Stimulated activated naive CD8-positive, alpha-beta T cell treated with anti-CD3 and anti-CD28 coated beads, Interleukin-15, Interleukin-2, amounts not matched to agents 100 ng/mL and 50 ng/mL, for 24 hours (primary cell): ENCODE results near the gene NCKAP1.
"Not testable (repeated sequence)": the region's sequence is repeated elsewhere in the genome, so short reads cannot be mapped to it uniquely, and the experiment has no call there.

Source experiments
- H3K27ac Mint-ChIP-seq: one replicate; pipeline ENCODE4 v1.8.0; 2021; ENCODE audit warnings: mild to moderate bottlenecking, mixed read lengths
- H3K27me3 Mint-ChIP-seq: one replicate; pipeline ENCODE4 v1.8.0; 2021; ENCODE audit warnings: mixed read lengths
- H3K36me3 Mint-ChIP-seq: one replicate; pipeline ENCODE4 v1.8.0; 2021; ENCODE audit warnings: low read depth, mixed read lengths
- H3K4me1 Mint-ChIP-seq: one replicate; pipeline ENCODE4 v1.8.0; 2021; ENCODE audit warnings: low read depth, mixed read lengths
- H3K4me3 Mint-ChIP-seq: one replicate; pipeline ENCODE4 v1.8.0; 2021; ENCODE audit warnings: mild to moderate bottlenecking, mixed read lengths
- H3K9me3 Mint-ChIP-seq: one replicate; pipeline ENCODE4 v1.8.0; 2021; ENCODE audit warnings: mixed read lengths

The NCKAP1 gene

DNA sequence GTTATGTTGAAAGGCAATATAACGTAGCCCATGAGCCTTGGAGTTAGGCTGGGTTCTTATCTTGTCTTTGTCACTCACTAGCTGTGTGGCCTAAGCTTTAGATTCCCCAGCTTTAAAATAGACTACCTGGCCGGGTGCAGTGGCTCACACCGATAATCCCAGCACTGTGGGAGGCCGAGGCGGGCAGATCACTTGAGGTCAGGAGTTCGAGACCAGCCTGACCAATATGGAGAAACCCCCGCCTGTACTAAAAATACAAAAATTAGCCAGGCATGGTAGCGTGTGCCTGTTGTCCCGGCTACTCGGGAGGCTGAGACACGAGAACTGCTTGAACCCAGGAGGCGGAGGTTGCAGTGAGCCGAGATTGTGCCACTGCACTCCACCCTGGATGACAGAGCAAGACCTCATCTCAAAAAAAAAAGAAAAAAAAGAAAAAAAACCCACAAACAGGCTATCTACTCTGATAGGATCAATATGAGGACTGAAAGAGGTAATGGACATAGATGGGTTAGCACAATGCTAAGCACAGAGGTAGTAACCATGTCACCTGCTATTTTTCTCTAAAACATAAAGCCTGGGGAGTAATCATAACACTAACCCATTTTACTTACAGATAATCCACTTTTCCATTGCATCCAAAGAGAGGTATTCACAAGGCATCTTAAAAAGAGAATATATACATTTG is 43.9 kb downstream of the NCKAP1 start:
- peaks cover 6% of the 10 kb centered on the region for H3K36me3 Mint-ChIP-seq
- no peak overlapping the region for H3K4me3 Mint-ChIP-seq
- no peaks in the 10 kb centered on the region for H3K4me1 Mint-ChIP-seq
- H3K27ac Mint-ChIP-seq = no peak overlapping the region
- H3K9me3 Mint-ChIP-seq = no peaks in the 10 kb centered on the region
- peaks cover 3% of the 10 kb centered on the region for H3K27me3 Mint-ChIP-seq

GRCh38 chr2:182982941-182983340 is 55.3 kb downstream of the NCKAP1 start:
- Mint-ChIP-seq H3K4me3 (no peak overlapping the region), H3K27ac (no peak overlapping the region), H3K36me3 (no peaks in the 10 kb centered on the region), H3K4me1 (no peaks in the 10 kb centered on the region), H3K9me3 (no peaks in the 10 kb centered on the region), H3K27me3 (no peaks in the 10 kb centered on the region)

GRCh38 chr2:182981475-182981874 is 56.8 kb downstream of the NCKAP1 start:
- H3K4me1 Mint-ChIP-seq, H3K9me3 Mint-ChIP-seq, H3K36me3 Mint-ChIP-seq, H3K4me3 Mint-ChIP-seq, H3K27ac Mint-ChIP-seq, H3K27me3 Mint-ChIP-seq: not testable (repeated sequence)

DNA sequence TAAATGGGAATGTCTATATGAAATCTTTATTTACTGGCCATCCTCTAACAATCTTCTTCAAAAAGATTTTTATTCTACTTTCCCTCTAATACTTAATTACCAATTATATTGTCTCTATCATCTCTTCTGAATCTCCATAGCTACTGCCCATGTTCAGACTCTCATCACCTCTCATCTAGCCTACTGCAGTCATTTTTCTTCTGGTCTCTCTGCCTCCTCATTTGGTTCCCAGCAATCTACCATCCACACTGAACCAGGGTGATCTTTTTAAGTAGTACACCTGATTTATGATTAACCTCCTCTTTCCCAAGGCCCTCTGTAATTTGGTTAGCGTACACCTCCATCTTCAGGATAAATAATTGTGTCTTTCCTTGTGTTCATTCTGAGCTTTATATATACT is 57.6 kb downstream of the NCKAP1 start:
- H3K27ac Mint-ChIP-seq = no peak overlapping the region
- no peaks in the 10 kb centered on the region for H3K27me3 Mint-ChIP-seq
- no peaks in the 10 kb centered on the region for H3K4me1 Mint-ChIP-seq
- H3K4me3 Mint-ChIP-seq = no peak overlapping the region
- H3K9me3 Mint-ChIP-seq = no peaks in the 10 kb centered on the region
- no peaks in the 10 kb centered on the region for H3K36me3 Mint-ChIP-seq

DNA sequence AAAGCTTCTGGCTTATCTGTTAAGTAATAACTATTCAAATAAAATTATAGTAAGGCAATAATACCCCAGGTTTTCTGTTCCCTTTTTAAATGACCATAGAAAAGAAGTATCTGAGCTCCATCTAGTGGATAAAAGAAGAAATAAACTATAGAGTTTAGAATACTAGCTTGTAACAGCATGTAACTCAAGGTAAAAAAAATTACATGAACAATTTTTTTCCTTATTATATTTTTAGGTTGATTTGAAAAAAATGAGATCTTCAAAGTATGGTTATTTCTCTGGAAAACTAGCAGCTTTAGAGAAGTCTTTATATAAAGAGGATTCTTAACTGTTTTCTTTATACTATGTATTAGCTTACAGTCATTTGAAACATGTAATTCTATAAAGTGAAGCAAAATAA is 58.1 kb downstream of the NCKAP1 start:
- Mint-ChIP-seq H3K4me1 (no peaks in the 10 kb centered on the region), H3K9me3 (no peaks in the 10 kb centered on the region)

DNA sequence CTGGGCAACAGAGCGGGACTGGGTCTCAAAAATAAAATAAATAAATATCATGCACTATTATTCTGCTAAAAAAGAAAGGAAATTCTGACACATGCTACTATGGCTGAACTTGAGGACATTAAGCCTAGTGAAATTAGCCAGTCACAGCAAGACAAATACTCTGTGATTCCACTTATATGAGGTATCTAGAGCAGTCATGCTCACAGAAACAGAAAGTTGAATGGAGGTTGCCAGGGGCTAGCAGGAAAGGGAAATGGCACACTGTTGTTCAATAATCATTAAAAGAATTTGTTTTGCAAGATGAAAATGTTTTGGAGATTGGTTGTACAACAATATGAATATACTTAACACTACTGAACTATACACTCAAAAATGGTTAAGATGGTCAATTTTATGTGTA is 60.8 kb downstream of the NCKAP1 start:
- H3K27ac Mint-ChIP-seq = no peak overlapping the region
- no peaks in the 10 kb centered on the region for H3K27me3 Mint-ChIP-seq
- H3K4me3 Mint-ChIP-seq = no peak overlapping the region
- no peaks in the 10 kb centered on the region for H3K36me3 Mint-ChIP-seq
- H3K4me1 Mint-ChIP-seq = no peaks in the 10 kb centered on the region
- H3K9me3 Mint-ChIP-seq = no peaks in the 10 kb centered on the region

More for the DNA sequence above, 58.1 kb downstream of the NCKAP1 start:
- no peak overlapping the region for H3K27ac Mint-ChIP-seq
- no peaks in the 10 kb centered on the region for H3K36me3 Mint-ChIP-seq
- no peaks in the 10 kb centered on the region for H3K27me3 Mint-ChIP-seq
- no peak overlapping the region for H3K4me3 Mint-ChIP-seq

GRCh38 chr2:182973441-182974352 is 64.6 kb downstream of the NCKAP1 start:
- H3K36me3 Mint-ChIP-seq = peaks cover 4% of the 10 kb centered on the region
- H3K27me3 Mint-ChIP-seq = no peaks in the 10 kb centered on the region
- no peaks in the 10 kb centered on the region for H3K9me3 Mint-ChIP-seq
- no peaks in the 10 kb centered on the region for H3K4me1 Mint-ChIP-seq
- H3K27ac Mint-ChIP-seq = no peak overlapping the region
- H3K4me3 Mint-ChIP-seq = no peak overlapping the region

DNA sequence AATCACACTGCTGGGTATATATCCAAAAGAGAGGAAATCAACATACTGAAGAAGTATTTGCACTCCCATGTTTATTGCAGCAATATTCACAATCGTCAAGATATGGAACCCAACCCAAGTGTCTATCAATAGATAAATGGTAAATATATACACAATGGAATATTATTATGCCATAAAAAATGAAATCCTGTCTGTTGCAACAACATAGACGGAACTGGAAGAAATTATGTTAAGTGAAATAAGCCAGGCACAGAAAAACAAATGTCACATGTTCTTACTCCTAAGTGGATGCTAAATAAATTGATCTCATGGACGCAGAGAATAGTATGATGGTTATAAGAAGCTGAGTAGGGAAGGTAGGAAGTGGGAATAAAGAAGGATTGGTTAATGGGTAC is 65.7 kb downstream of the NCKAP1 start:
- H3K36me3 Mint-ChIP-seq = peaks cover 4% of the 10 kb centered on the region
- H3K4me1 Mint-ChIP-seq = no peaks in the 10 kb centered on the region
- no peak overlapping the region for H3K27ac Mint-ChIP-seq
- no peak overlapping the region for H3K4me3 Mint-ChIP-seq
- no peaks in the 10 kb centered on the region for H3K9me3 Mint-ChIP-seq
- H3K27me3 Mint-ChIP-seq = no peaks in the 10 kb centered on the region

DNA sequence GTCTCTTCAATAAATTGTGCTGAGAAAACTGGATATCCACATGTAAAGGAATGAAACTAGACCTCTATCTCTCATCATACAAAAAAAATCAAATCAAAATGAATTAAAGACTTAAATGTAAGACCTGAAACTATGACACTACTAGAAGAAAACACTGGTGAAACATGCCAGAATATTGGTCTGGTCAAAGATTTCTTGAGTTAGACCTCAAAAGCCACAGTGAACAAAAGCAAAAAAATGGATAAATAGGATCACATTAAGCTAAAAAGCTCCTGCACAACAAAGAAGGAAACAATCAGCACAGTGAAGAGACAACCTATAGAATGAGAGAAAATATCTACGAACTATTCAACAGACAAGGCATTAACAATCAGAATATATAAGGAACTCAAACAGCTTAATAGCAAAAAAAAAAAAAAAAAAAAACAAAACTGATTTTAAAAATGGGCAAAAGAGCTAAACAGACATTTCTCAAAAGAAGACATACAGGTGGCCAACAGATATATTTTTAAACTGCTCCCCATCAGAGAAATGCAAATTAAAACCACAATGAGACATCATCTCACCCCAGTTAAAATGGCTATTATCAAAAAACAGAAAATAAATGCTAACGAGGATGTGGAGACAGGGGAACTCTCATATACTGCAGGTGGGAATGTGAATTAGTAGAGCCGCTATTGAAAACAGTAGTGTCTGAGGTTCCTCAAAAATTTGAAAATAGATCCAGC is 66.3 kb downstream of the NCKAP1 start:
- Mint-ChIP-seq H3K9me3 (no peaks in the 10 kb centered on the region), H3K4me1 (no peaks in the 10 kb centered on the region), H3K27me3 (no peaks in the 10 kb centered on the region), H3K36me3 (peaks cover 4% of the 10 kb centered on the region), H3K4me3 (no peak overlapping the region), H3K27ac (no peak overlapping the region)

DNA sequence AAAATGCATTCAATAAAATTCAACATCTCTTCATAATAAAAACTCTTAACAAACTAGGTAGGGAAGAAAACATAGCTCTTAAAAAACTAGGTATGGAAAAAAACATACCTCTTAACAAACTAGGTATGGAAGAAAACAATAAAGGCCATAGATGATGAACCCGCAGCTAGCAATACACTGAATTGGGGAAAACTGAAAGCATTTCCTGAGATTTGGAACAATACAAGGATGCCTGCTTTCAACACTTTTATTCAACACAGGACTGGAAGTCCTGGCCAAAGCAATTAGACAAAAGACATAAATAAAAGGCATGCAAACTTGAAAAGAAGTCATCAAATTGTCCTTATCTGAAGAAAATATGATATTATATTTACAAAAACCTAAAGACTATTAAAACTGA is 67.8 kb downstream of the NCKAP1 start:
- H3K4me1 Mint-ChIP-seq = no peaks in the 10 kb centered on the region
- H3K4me3 Mint-ChIP-seq = no peak overlapping the region
- H3K27me3 Mint-ChIP-seq = no peaks in the 10 kb centered on the region
- no peaks in the 10 kb centered on the region for H3K9me3 Mint-ChIP-seq
- H3K27ac Mint-ChIP-seq = no peak overlapping the region
- H3K36me3 Mint-ChIP-seq = peaks cover 4% of the 10 kb centered on the region

GRCh38 chr2:182968493-182968892 is 69.8 kb downstream of the NCKAP1 start:
- no peaks in the 10 kb centered on the region for H3K27me3 Mint-ChIP-seq
- no peak overlapping the region for H3K27ac Mint-ChIP-seq
- no peaks in the 10 kb centered on the region for H3K9me3 Mint-ChIP-seq
- no peaks in the 10 kb centered on the region for H3K4me1 Mint-ChIP-seq
- no peak overlapping the region for H3K4me3 Mint-ChIP-seq
- peaks cover 4% of the 10 kb centered on the region for H3K36me3 Mint-ChIP-seq

GRCh38 chr2:182966356-182966755 is 71.9 kb downstream of the NCKAP1 start:
- H3K27ac Mint-ChIP-seq, H3K9me3 Mint-ChIP-seq, H3K4me3 Mint-ChIP-seq, H3K36me3 Mint-ChIP-seq, H3K4me1 Mint-ChIP-seq, H3K27me3 Mint-ChIP-seq: not testable (repeated sequence)

- Mint-ChIP-seq H3K27ac (no peak overlapping the region), H3K27me3 (peaks cover 3% of the 10 kb centered on the region), H3K36me3 (peaks cover 5% of the 10 kb centered on the region)
These were observed 75.6 kb downstream of the NCKAP1 start for GRCh38 chr2:182962641-182963040.

GRCh38 chr2:182960869-182961268 is 77.4 kb downstream of the NCKAP1 start:
- H3K4me1 Mint-ChIP-seq, H3K36me3 Mint-ChIP-seq, H3K9me3 Mint-ChIP-seq, H3K27ac Mint-ChIP-seq, H3K27me3 Mint-ChIP-seq, H3K4me3 Mint-ChIP-seq: not testable (repeated sequence)

More at GRCh38 chr2:182962641-182963040, 75.6 kb downstream of the NCKAP1 start:
- H3K4me1 Mint-ChIP-seq = no peaks in the 10 kb centered on the region
- H3K4me3 Mint-ChIP-seq = no peak overlapping the region
- H3K9me3 Mint-ChIP-seq = no peaks in the 10 kb centered on the region

DNA sequence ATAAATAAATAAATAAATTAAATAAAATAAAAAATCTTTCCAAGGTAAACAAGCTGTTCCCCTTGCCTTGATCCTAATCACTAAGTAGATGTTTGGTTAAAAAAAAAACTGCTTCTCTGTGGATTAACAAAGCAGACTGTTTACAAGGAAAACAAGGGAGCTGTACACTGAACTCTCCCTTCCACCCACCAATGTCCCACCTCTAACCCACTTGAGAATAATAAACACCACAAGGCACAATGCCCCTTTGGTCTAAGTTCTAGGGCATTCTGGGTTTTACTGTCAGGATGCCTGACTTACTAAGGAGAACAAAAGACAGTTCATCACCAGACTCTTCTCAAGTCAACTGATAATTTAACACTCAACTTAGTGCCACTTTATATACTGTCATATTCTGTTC is 83.5 kb downstream of the NCKAP1 start:
- H3K9me3 Mint-ChIP-seq = no peaks in the 10 kb centered on the region
- H3K4me1 Mint-ChIP-seq = peaks cover 8% of the 10 kb centered on the region
- peaks cover 3% of the 10 kb centered on the region for H3K27me3 Mint-ChIP-seq
- no peak overlapping the region for H3K27ac Mint-ChIP-seq
- H3K4me3 Mint-ChIP-seq = no peak overlapping the region
- H3K36me3 Mint-ChIP-seq = peaks cover 4% of the 10 kb centered on the region
